Activated naive CD8-positive, alpha-beta T cell treated with anti-CD3 and anti-CD28 coated beads for 36 hours (primary cell): ENCODE measurements around the gene ACSF3. TPM values are rescaled to one million over a fixed set of nuclear protein-coding genes. Genes with fewer than 3 reads are reported as not detected.

Experiments
- DNase-seq: peaks from one replicate; pipeline ENCODE4 v3.0.0; 2021
- H3K27ac Mint-ChIP-seq: one replicate; pipeline ENCODE4 v1.8.0; 2022; ENCODE audit warnings: mild to moderate bottlenecking, moderate library complexity, mixed read lengths
- H3K27me3 Mint-ChIP-seq: one replicate; pipeline ENCODE4 v1.8.0; 2022; ENCODE audit warnings: mild to moderate bottlenecking, mixed read lengths
- H3K36me3 Mint-ChIP-seq: one replicate; pipeline ENCODE4 v1.8.0; 2021; ENCODE audit warnings: mild to moderate bottlenecking, mixed read lengths
- H3K4me1 Mint-ChIP-seq: one replicate; pipeline ENCODE4 v1.8.0; 2021; ENCODE audit warnings: mixed read lengths
- H3K4me3 Mint-ChIP-seq: one replicate; pipeline ENCODE4 v1.8.0; 2022; ENCODE audit warnings: mild to moderate bottlenecking, moderate library complexity, mixed read lengths
- H3K9me3 Mint-ChIP-seq: one replicate; pipeline ENCODE4 v1.8.0; 2022; ENCODE audit warnings: mixed read lengths
- total RNA-seq, 2 experiments: library from RNA; stranded (reverse); gene quantifications; one replicate each; pipeline ENCODE4 v1.2.3, GENCODE V29; 2021

ACSF3 gene
- total RNA-seq, 2 experiments from 2014 or later: 32.1 to 38.4 TPM

DNA sequence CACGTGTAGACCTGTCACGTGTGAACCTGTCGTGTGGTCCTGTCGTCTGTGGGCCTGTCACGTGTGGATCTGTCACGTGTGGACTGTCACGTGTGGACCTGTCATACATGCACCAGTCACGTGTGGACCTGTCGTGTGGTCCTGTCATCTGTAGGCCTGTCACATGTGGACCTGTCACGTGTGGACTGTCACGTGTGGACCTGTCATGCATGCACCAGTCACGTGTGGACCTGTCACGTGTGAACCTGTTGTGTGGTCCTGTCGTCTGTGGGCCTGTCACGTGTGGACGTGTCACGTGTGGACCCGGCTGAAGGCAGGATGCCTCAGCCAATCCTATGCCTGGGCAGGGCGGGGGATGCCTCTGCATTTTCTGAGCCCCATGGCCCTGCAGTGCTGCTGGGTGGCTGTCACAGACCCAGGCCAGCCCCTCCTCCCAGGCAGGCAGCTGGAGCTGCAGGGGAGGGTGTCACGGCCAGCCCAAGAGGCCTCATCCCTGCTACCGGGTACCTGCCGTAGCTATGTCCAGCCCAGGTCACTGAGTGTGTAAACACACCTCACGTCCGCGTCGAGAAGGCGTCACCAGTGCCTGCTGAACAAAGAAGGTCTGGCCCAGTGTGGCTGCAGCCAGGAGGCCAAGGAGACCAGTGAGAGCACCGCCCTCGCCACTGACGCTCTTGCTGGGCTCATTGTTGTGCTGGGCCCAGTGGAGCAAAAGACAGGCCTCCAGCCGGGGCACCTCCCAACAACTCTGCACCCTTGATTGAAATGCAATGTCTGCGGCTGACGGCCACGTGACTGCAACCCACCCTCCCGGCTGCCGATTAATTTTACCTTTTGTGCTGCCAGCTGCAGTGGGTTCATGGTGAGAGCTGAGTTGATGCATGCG lies 18.6 kb upstream of the ACSF3 start:
- Mint-ChIP-seq H3K4me3 (no peak overlapping the region), H3K9me3 (peaks cover 4% of the 10 kb centered on the region), H3K27me3 (no peaks in the 10 kb centered on the region), H3K27ac (no peak overlapping the region), H3K4me1 (no peaks in the 10 kb centered on the region), H3K36me3 (no peaks in the 10 kb centered on the region)
- no peak for DNase-seq

DNA sequence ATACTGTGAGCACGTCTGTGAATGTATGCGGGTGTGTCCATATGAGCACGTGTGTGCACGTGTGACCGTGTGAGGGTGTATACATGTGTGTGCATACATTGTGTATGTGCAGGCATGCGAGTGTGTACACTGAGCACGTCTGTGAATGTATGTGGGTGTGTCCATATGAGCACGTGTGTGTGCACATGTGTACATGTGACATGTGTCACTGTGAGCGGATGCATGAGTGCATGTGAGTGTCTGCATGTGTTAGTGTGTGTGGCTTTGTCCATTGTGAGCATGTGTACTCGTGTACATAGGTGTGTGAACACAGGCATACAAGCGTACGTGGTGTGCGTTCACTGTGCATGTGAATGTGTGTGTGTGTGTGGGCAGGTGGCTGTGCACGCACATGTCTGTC lies 17.5 kb upstream of the ACSF3 start:
- no peak overlapping the region for H3K4me3 Mint-ChIP-seq
- peaks cover 4% of the 10 kb centered on the region for H3K9me3 Mint-ChIP-seq
- H3K4me1 Mint-ChIP-seq: no peaks in the 10 kb centered on the region
- no peak for DNase-seq
- H3K27me3 Mint-ChIP-seq: no peaks in the 10 kb centered on the region
- no peak overlapping the region for H3K27ac Mint-ChIP-seq
- H3K36me3 Mint-ChIP-seq: no peaks in the 10 kb centered on the region

DNA sequence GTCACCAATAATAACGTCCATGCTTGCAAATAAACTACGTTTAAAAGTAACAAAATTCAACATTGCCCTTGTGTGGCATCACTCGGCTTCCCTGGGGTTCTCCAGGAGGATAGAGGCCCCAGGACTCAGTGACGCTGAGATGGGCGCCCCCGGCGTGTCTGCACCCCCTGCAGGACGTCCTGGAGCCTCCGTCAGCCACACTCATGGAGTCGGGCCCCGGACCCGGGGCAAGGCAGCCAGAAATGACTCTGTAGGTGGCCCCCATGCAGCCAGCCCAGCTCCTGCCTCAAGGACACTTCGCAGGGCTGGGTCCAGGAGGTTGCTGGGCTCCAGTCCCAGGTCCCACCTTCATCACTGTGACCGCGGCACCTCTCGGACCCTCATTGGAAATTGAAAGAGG lies 16.6 kb upstream of the ACSF3 start:
- no peak overlapping the region for H3K4me3 Mint-ChIP-seq
- H3K27me3 Mint-ChIP-seq: no peaks in the 10 kb centered on the region
- H3K9me3 Mint-ChIP-seq: peaks cover 4% of the 10 kb centered on the region
- DNase-seq: no peak
- H3K4me1 Mint-ChIP-seq: no peaks in the 10 kb centered on the region
- no peaks in the 10 kb centered on the region for H3K36me3 Mint-ChIP-seq
- no peak overlapping the region for H3K27ac Mint-ChIP-seq

DNA sequence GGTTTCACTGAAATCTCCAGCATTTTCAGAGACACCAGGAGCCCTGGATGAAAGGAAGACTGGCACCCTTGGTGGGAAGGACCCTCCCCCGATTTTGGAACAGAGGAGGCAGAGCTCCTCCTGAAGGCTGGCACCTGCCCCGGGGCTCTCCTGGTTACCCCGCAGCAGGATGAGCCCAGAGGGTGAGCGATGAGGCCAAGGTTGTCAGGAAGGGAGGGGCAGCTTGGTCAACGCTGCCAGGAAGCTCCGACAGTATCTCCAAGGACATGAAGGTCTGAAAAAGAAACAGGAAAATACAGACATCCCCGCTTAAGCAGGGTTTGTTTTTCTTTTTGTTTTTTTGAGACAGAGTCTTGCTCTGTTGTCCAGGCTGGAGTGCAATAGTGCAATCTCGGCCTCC lies 15.5 kb upstream of the ACSF3 start:
- no peaks in the 10 kb centered on the region for H3K4me1 Mint-ChIP-seq
- H3K36me3 Mint-ChIP-seq: no peaks in the 10 kb centered on the region
- no peaks in the 10 kb centered on the region for H3K27me3 Mint-ChIP-seq
- no peak overlapping the region for H3K4me3 Mint-ChIP-seq
- peaks cover 4% of the 10 kb centered on the region for H3K9me3 Mint-ChIP-seq
- H3K27ac Mint-ChIP-seq: no peak overlapping the region
- DNase-seq: no peak

DNA sequence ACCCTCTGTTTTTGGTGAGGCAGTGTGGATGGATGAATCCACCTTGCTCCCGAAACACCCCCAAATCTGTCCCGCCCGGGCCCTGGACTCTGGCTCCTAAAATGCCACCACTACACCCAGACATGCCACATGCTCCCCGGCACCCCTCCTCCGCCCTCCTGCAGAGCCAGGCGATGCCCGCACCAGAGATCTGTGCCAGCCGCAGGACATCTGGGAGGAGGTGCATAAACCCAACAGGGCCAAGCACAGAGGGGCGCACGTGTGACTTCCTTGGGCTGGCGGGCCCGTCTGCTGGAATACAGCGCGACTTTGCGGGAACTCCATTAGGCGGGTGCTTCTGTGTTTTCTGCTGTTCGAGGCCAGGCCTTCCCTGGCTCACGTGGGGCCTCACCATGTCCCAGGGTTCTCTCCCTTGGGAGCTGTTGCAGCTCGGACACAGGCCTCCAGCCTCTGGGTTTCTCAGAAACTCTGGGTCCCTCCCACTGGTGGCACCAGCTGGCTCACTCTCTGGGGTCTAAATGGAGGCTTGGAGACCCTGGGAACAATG lies 14.1 kb upstream of the ACSF3 start:
- H3K36me3 Mint-ChIP-seq: no peaks in the 10 kb centered on the region
- no peaks in the 10 kb centered on the region for H3K27me3 Mint-ChIP-seq
- no peak overlapping the region for H3K4me3 Mint-ChIP-seq
- no peak for DNase-seq
- H3K9me3 Mint-ChIP-seq: peaks cover 4% of the 10 kb centered on the region
- H3K4me1 Mint-ChIP-seq: no peaks in the 10 kb centered on the region
- H3K27ac Mint-ChIP-seq: no peak overlapping the region

DNA sequence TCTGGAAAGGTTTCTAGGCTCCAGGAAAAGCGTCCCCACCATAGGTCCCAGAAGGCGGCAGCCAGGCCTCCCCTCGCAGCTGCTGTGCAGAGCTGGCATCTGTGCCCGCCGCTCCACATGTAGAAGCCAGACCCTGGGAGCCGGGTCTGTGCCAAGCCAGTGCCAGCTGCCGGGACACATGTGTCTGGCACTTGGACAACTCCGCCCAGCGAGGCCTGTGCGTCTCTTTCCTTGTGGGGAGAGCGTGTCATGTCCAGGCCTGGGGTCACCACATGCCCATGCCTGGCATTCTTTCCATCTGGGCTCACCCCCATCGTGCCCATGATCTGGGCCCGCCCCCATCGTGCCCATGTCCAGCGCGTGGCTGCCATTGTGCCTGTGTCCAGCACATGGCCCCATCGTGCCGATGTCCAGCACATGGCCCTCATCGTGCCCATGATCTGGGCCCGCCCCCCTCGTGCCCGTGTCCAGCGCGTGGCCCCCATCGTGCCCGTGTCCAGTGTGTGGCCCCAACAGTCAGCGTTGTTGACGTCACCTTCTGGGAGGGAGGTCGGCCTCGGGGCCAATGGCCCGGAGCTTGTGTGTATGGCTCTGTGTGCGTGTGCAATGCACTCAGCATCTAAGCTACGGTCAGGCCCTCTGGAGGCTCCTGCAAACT lies 13.3 kb upstream of the ACSF3 start:
- Mint-ChIP-seq H3K27me3 (no peaks in the 10 kb centered on the region), H3K9me3 (peaks cover 4% of the 10 kb centered on the region), H3K36me3 (no peaks in the 10 kb centered on the region), H3K27ac (no peak overlapping the region), H3K4me1 (no peaks in the 10 kb centered on the region), H3K4me3 (no peak overlapping the region)
- no peak for DNase-seq

DNA sequence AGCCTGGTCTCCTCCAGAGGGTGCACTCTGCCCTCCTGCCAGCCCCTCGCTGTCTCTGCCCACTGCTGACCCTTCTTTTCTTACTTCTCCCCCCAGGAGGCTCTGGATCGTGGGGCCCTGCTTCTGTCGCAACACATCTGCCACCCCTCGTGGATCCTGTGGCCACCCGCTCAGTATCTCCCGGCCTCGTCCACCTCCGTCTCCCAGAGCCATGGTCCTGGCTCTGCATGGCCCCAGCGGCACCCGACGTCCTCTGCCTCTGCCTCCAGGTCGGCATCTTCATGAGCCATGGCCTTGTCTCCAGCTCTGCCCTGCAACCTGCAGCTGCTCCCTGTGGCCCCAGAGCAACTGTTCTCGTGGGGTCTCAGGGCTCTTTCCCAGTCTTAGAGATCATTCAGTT lies 12.1 kb upstream of the ACSF3 start:
- DNase-seq: no peak
- no peak overlapping the region for H3K4me3 Mint-ChIP-seq
- no peaks in the 10 kb centered on the region for H3K36me3 Mint-ChIP-seq
- no peaks in the 10 kb centered on the region for H3K4me1 Mint-ChIP-seq
- H3K9me3 Mint-ChIP-seq: no peaks in the 10 kb centered on the region
- no peak overlapping the region for H3K27ac Mint-ChIP-seq
- no peaks in the 10 kb centered on the region for H3K27me3 Mint-ChIP-seq

DNA sequence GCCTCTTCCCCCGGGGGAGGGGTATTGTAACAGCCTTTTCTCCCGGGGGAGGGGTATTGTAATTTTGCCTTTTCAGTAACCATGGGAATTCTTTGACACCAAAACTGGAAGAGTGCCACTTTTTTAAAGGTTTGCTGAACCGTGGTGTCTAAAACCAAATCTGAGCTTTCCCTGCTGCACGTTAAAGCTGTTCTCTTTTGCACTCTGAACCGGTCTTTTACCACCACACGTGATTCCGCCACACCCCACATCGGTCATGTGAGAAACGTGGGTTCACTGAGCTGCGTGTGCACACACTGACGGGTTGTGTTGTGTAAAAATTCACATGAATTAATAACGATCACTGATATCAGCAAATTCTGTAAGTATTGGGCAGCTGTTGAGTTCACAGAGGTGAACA lies 9.2 kb upstream of the ACSF3 start:
- no peaks in the 10 kb centered on the region for H3K9me3 Mint-ChIP-seq
- peaks cover 6% of the 10 kb centered on the region for H3K27me3 Mint-ChIP-seq
- no peaks in the 10 kb centered on the region for H3K36me3 Mint-ChIP-seq
- no peak for DNase-seq
- H3K4me3 Mint-ChIP-seq: no peak overlapping the region
- H3K4me1 Mint-ChIP-seq: no peaks in the 10 kb centered on the region
- no peak overlapping the region for H3K27ac Mint-ChIP-seq

DNA sequence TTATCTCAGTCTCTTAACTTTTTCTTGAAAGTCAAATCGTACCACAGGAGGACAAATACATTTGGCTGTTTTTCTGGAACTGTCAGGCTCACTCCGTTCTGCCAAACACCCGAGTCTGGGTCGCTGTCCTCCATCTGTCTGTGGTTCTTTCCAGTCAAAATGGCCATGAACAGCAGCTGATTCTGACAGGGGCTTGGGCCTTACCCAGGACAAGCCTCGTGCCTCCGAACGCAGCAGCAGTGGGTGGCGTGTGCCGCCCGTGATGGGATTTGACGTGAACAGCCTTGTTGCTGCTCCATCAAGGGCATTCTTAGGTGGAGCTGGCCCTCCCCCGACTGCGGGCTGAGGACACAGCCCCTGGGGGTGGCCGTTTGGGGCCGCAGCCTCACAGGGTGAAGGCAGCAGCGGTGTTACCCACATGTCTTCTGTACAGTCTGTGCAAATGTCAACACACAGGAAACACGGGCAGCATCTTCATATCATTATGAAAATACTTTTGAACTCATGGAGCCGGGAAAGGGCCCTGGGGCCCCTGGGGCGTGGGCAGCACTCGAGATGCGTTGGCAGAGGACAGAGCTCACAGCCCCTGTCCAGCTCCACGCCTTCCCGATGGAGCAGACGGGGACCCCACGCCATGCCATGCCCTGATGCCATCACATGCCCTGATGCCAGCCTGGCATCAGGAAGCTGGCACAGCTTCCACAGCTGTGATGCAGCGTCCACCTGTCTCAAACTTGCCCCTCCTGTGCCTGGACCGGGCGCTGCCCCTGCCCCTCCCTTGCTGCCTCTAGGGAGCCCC lies 8.6 kb upstream of the ACSF3 start:
- DNase-seq: no peak
- Mint-ChIP-seq H3K27me3 (peaks cover 6% of the 10 kb centered on the region), H3K9me3 (no peaks in the 10 kb centered on the region), H3K36me3 (no peaks in the 10 kb centered on the region), H3K4me3 (no peak overlapping the region), H3K27ac (no peak overlapping the region), H3K4me1 (no peaks in the 10 kb centered on the region)

DNA sequence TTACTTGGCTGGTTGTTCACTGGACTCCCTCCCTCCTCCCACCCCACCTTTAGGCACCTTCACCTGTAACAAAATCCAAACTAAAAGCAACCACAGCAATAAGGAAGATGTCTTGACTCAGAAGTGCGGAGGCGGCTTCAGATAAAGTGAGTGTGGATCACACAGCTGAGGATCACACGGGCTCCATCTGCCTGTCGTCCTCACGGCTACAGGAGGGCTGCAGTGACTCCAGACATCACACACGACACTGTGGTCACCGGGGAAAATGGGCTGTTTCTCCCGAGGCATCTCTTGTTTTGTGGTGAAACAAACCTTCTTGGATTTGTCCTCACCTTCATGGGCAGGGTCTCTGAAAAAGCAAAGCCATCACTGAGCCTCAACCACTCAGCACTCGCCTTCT lies 7.9 kb upstream of the ACSF3 start:
- Mint-ChIP-seq H3K27ac (no peak overlapping the region), H3K4me1 (no peaks in the 10 kb centered on the region), H3K27me3 (peaks cover 9% of the 10 kb centered on the region), H3K9me3 (no peaks in the 10 kb centered on the region), H3K4me3 (no peak overlapping the region), H3K36me3 (no peaks in the 10 kb centered on the region)
- no peak for DNase-seq

DNA sequence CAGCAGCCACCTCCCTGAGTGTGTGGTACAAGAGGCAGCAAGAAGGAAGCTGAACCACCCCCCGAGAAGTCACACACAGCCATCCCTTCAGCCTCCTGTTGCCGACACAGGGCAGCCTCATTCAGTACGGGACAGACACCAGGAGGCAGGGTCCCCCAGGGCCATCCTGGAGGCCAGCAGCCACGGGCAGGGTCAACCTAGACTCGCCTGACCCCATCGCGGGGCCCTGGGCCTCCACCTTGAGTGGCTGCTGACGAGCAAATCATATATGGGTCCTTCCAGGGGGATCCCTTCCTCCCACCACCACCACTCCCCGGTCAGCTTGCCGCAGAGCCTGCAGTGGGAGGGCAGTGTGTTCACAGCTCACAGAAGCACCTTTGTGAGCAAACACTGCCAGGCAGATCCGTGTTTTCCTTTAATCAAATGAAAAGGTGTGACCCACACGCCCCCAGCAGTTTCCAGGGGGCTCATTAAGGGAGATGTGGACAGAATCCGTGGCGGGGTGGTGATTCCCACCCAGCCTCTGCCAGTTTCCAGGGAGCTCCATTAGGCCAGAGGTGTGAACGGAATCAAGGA lies 5.6 kb upstream of the ACSF3 start:
- no peak overlapping the region for H3K4me3 Mint-ChIP-seq
- no peaks in the 10 kb centered on the region for H3K36me3 Mint-ChIP-seq
- DNase-seq: no peak
- no peak overlapping the region for H3K27ac Mint-ChIP-seq
- peaks cover 9% of the 10 kb centered on the region for H3K27me3 Mint-ChIP-seq
- H3K4me1 Mint-ChIP-seq: no peaks in the 10 kb centered on the region
- H3K9me3 Mint-ChIP-seq: no peaks in the 10 kb centered on the region

DNA sequence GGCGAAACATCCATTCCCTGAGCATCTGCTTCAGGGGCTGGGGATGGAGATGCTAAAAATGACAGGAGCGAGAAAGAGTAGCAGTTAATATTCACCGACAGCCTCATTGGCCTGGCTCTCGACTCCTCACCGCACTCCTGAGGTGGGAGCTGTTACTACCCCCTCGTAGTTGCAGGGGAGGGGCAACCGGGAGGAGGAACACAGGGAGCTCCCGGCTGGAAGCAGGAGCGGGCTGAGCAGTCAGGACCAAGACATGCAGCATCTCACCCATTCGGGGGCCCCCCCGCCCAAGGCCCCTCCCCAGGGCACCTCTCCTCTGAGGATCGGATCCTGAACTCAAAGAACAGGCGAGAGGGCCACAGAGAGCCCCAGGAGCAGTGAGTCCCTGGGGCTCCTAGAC lies 4.5 kb upstream of the ACSF3 start:
- Mint-ChIP-seq H3K27me3 (peaks cover 9% of the 10 kb centered on the region), H3K36me3 (no peaks in the 10 kb centered on the region), H3K4me1 (no peaks in the 10 kb centered on the region), H3K9me3 (no peaks in the 10 kb centered on the region), H3K27ac (no peak overlapping the region), H3K4me3 (no peak overlapping the region)
- DNase-seq: no peak

DNA sequence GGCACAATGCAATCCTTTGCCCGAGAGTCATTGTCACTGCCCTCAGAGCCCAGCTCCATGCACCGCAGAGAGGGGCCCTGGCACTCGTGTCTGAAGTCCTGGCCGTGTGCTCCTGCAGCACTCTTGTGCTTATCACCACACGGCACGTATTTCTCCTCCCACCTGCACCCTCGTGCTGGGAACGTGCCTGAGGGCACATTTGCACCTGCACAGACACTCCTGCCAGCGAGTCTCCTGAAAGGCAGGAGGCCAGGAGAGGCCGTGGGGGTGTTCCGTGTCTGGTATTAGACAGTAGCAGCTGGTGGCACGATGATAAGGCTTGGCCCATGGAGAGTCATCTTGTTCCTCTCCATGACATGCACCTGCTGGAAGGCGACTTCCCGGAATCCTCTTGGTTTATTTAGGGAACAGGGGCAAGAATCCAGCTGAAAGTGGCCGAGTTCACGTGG lies 3.4 kb upstream of the ACSF3 start:
- Mint-ChIP-seq H3K9me3 (no peaks in the 10 kb centered on the region), H3K27me3 (peaks cover 9% of the 10 kb centered on the region), H3K27ac (no peak overlapping the region), H3K36me3 (no peaks in the 10 kb centered on the region), H3K4me3 (no peak overlapping the region), H3K4me1 (peaks cover 8% of the 10 kb centered on the region)
- no peak for DNase-seq

DNA sequence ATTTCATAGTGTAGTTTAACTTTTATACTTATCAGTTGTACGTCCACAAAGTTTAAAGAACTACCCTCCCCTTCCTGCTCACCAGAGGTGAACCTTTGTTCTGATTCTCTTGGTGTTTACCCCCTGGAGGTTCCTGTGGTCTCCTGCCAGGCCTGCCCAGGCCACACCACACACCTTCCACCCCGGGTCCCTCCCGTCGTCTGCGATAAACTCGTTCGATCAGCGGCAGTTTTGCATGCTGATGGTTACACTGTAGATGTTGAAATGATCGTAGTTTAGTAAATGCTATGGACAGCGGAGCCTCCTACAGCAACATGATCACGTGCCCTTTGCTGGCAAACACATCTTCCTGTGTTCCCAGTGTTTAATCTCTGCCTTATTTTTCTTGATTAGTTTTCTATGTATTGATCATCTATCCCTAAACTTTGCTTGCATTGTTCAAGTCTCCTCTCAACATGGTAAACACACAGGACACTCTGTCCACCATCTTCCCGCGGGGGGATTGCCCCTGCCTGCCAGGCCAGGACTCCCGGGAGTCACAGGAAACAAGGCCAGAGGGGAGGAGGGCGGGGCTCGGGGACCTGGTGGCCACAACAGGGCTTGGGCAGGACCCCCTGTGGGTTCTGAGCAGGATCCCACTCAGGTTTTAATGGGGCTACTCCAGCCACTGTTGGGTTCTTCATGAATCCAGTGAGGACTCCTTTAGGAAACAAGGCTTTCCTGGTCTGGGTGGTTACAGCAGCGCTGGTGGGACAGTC lies 2.8 kb upstream of the ACSF3 start:
- Mint-ChIP-seq H3K4me1 (peaks cover 14% of the 10 kb centered on the region), H3K27me3 (peaks cover 9% of the 10 kb centered on the region), H3K36me3 (no peaks in the 10 kb centered on the region), H3K9me3 (no peaks in the 10 kb centered on the region), H3K27ac (no peak overlapping the region), H3K4me3 (no peak overlapping the region)
- no peak for DNase-seq
